SK-N-SH treated with all-trans-retinoic acid at 6 μM for 48 hours (cell line): ENCODE results near the gene DPP6.

ENCODE experiments used
- ARNTL ChIP-seq: fragments of 450-650 bp; formaldehyde crosslinking; IDR thresholded peaks from 2 replicates; pipeline ENCODE4 v1.5.0; 2020; ENCODE audit warnings: low read depth, mild to moderate bottlenecking, moderate library complexity, borderline replicate concordance
- BACH2 ChIP-seq: fragments of 250-450 bp; sonication (Bioruptor Pico); IDR thresholded peaks from 2 replicates; pipeline ENCODE4 v1.9.0; 2021; ENCODE audit warnings: mild to moderate bottlenecking, borderline replicate concordance
- CREB5 ChIP-seq: fragments of 250-450 bp; sonication (Bioruptor Pico); IDR thresholded peaks from 2 replicates; pipeline ENCODE4 v1.5.1; 2020; ENCODE audit warnings: low read depth, mild to moderate bottlenecking, moderate library complexity
- GLIS3 ChIP-seq: fragments of 250-450 bp; sonication (Bioruptor Pico); IDR thresholded peaks from 2 replicates; pipeline ENCODE4 v1.5.0; 2020; ENCODE audit warnings: mild to moderate bottlenecking, moderate library complexity
- POU6F1 ChIP-seq: fragments of 250-450 bp; sonication (Bioruptor Pico); IDR thresholded peaks from 2 replicates; pipeline ENCODE4 v1.8.0; 2021; ENCODE audit warnings: low read depth, mild to moderate bottlenecking, moderate library complexity, borderline replicate concordance
- RARB ChIP-seq: fragments of 250-450 bp; sonication (Bioruptor Pico); IDR thresholded peaks from 2 replicates; pipeline ENCODE4 v1.8.0; 2021; ENCODE audit warnings: mild to moderate bottlenecking, moderate library complexity
- SNAI2 ChIP-seq: fragments of 250-450 bp; sonication (Bioruptor Pico); IDR thresholded peaks from 2 replicates; pipeline ENCODE4 v1.5.0; 2020; ENCODE audit warnings: mild to moderate bottlenecking, moderate library complexity
- ZC3H10 ChIP-seq: fragments of 250-450 bp; sonication (Bioruptor Pico); IDR thresholded peaks from 2 replicates; pipeline ENCODE4 v1.5.1; 2021; ENCODE audit warnings: mild to moderate bottlenecking, moderate library complexity
- ZFP3 ChIP-seq: fragments of 250-450 bp; sonication (Bioruptor Pico); IDR thresholded peaks from 2 replicates; pipeline ENCODE4 v1.5.0; 2020; ENCODE audit warnings: mild to moderate bottlenecking, moderate library complexity

- TF ChIP-seq GLIS3 (CRISPR knock-in tag) (no peak), ZC3H10 (CRISPR knock-in tag) (no peak), RARB (CRISPR knock-in tag) (no peak), BACH2 (CRISPR knock-in tag) (no peak), POU6F1 (CRISPR knock-in tag) (no peak), ZFP3 (CRISPR knock-in tag) (no peak), ARNTL (CRISPR knock-in tag) (no peak), CREB5 (CRISPR knock-in tag) (no peak), SNAI2 (CRISPR knock-in tag) (no peak)
These were observed 824.3 kb downstream of the DPP6 start for GRCh38 chr7:154876516-154876915.
